ENCODE measurements around the gene OLFM3. TPM values are rescaled to one million over a fixed set of nuclear protein-coding genes. Genes with fewer than 3 reads are reported as not detected.

Gene OLFM3
- total RNA-seq, 1 donor = not detected

DNA sequence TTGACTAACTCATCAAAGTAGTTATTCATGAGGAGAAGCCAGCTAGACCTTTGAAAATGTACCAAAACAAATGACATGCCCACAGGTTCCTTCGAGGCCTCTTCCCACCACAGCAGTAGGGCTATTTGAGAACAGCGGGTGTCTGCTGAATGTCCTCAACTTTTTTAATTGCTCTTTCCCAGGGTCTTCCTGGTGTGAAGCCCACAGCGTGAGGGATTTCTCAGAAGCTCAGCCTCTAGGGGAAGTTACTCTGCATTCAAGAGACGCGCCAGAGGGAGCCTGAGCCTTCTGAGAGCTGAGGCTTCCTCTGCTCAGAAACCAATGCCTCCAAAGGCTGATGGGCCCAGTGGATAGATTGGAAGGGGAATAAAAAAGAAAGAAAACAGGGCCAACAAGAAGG lies 153.6 kb downstream of the OLFM3 start:
- H3K4me1 ChIP-seq (ENCODE audit: insufficient read depth, low read length) = no peaks in the 10 kb centered on the region
- H3K36me3 ChIP-seq (ENCODE audit: insufficient read depth, low read length) = no peaks in the 10 kb centered on the region
- TF ChIP-seq, protein P1, sequence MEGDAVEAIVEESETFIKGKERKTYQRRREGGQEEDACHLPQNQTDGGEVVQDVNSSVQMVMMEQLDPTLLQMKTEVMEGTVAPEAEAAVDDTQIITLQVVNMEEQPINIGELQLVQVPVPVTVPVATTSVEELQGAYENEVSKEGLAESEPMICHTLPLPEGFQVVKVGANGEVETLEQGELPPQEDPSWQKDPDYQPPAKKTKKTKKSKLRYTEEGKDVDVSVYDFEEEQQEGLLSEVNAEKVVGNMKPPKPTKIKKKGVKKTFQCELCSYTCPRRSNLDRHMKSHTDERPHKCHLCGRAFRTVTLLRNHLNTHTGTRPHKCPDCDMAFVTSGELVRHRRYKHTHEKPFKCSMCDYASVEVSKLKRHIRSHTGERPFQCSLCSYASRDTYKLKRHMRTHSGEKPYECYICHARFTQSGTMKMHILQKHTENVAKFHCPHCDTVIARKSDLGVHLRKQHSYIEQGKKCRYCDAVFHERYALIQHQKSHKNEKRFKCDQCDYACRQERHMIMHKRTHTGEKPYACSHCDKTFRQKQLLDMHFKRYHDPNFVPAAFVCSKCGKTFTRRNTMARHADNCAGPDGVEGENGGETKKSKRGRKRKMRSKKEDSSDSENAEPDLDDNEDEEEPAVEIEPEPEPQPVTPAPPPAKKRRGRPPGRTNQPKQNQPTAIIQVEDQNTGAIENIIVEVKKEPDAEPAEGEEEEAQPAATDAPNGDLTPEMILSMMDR (IDR thresholded peaks at IDR 0.05; ENCODE audit: extremely low read depth, low read depth, low read length) = no peak
- no peak overlapping the region for H3K4me3 ChIP-seq (ENCODE audit: insufficient read depth, low read length)
- no peaks in the 10 kb centered on the region for H3K79me2 ChIP-seq (ENCODE audit: insufficient read depth, low read length)
- no peaks in the 10 kb centered on the region for H4K20me1 ChIP-seq (ENCODE audit: insufficient read depth, low read length)
- no peak overlapping the region for H3K4me2 ChIP-seq (ENCODE audit: insufficient read depth, low read length)
- no peak for DNase-seq (ENCODE audit: insufficient read length, low spot score, missing footprints)
- H2AFZ ChIP-seq (ENCODE audit: low read length) = no peak overlapping the region
- H3K9me3 ChIP-seq (ENCODE audit: low read depth, low read length) = no peaks in the 10 kb centered on the region
- no peaks in the 10 kb centered on the region for H3K27me3 ChIP-seq (ENCODE audit: insufficient read depth, low read length)
- no peak overlapping the region for H3K27ac ChIP-seq (ENCODE audit: low read depth, low read length)

DNA sequence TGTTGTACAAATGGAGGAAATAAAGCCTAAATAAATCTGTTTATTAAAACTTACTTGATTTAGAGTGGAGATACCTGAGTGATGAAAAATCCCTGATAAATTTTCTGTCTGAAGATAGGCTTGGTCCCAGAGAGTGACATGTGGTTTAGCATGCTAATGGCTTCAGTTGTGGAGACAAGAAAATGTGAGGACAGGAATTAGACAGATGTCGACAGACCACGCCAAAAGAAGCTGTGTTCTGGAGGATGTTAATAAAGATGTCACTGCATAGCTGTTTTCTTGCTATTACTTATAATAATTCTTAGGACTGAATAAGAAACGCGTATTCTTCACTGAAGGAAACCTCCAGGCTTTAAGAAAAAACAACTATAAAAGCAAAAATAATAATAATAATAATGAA lies 154.9 kb downstream of the OLFM3 start:
- H3K27ac ChIP-seq (ENCODE audit: low read depth, low read length) = no peak overlapping the region
- no peak overlapping the region for H3K4me3 ChIP-seq (ENCODE audit: insufficient read depth, low read length)
- H3K4me2 ChIP-seq (ENCODE audit: insufficient read depth, low read length) = no peak overlapping the region
- H4K20me1 ChIP-seq (ENCODE audit: insufficient read depth, low read length) = no peaks in the 10 kb centered on the region
- TF ChIP-seq, protein P1 (IDR thresholded peaks at IDR 0.05; ENCODE audit: extremely low read depth, low read depth, low read length) = no peak
- H3K4me1 ChIP-seq (ENCODE audit: insufficient read depth, low read length) = no peaks in the 10 kb centered on the region
- no peaks in the 10 kb centered on the region for H3K79me2 ChIP-seq (ENCODE audit: insufficient read depth, low read length)
- no peaks in the 10 kb centered on the region for H3K9me3 ChIP-seq (ENCODE audit: low read depth, low read length)
- no peak overlapping the region for H2AFZ ChIP-seq (ENCODE audit: low read length)
- no peaks in the 10 kb centered on the region for H3K27me3 ChIP-seq (ENCODE audit: insufficient read depth, low read length)
- H3K36me3 ChIP-seq (ENCODE audit: insufficient read depth, low read length) = no peaks in the 10 kb centered on the region
- DNase-seq (ENCODE audit: insufficient read length, low spot score, missing footprints) = no peak

DNA sequence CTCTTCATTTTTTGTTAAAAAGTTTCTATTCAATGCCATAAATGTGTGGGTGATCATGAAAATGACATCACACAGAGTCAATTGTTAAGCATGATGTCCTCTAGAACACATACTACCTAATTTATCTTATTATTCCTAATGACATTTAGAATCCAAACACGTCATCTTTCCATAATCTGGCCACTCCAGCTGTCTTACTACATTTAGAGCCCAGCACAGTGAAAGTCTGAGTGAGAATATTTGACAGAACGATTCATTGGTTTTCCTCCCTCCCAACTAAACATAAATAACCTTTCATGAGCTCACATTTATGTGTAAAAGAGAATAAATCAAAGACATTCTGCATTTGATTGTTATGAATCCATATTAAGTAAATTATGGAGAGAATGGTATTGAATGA lies 160.7 kb downstream of the OLFM3 start:
- TF ChIP-seq, protein P1 (IDR thresholded peaks at IDR 0.05; ENCODE audit: extremely low read depth, low read depth, low read length) = no peak
- no peak overlapping the region for H3K27ac ChIP-seq (ENCODE audit: low read depth, low read length)
- no peaks in the 10 kb centered on the region for H3K4me1 ChIP-seq (ENCODE audit: insufficient read depth, low read length)
- no peaks in the 10 kb centered on the region for H3K9me3 ChIP-seq (ENCODE audit: low read depth, low read length)
- no peaks in the 10 kb centered on the region for H4K20me1 ChIP-seq (ENCODE audit: insufficient read depth, low read length)
- no peaks in the 10 kb centered on the region for H3K36me3 ChIP-seq (ENCODE audit: insufficient read depth, low read length)
- no peak overlapping the region for H3K4me2 ChIP-seq (ENCODE audit: insufficient read depth, low read length)
- no peak overlapping the region for H2AFZ ChIP-seq (ENCODE audit: low read length)
- H3K4me3 ChIP-seq (ENCODE audit: insufficient read depth, low read length) = no peak overlapping the region
- DNase-seq (ENCODE audit: insufficient read length, low spot score, missing footprints) = no peak
- no peaks in the 10 kb centered on the region for H3K79me2 ChIP-seq (ENCODE audit: insufficient read depth, low read length)
- H3K27me3 ChIP-seq (ENCODE audit: insufficient read depth, low read length) = no peaks in the 10 kb centered on the region

DNA sequence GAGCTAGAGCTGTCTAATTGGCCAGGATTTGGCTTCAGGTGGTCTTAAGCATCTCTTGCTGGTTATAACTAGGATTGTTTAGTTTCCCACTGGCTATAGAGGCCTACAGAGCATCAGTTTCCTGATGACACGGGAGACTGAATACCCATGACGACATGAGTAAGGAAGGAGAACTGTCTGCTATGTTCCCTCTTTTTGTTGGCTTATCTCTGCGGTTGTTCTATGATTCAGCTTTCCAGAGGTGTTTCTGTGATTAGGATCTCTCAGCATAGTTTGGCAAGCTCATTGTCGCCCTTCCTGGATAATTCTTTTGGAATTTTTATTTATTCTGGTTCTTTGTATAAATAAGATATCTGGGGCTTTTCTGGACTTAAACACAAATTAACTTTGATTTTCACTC lies 163.4 kb downstream of the OLFM3 start:
- H3K4me3 ChIP-seq (ENCODE audit: insufficient read depth, low read length) = no peak overlapping the region
- no peak for DNase-seq (ENCODE audit: insufficient read length, low spot score, missing footprints)
- no peaks in the 10 kb centered on the region for H3K27me3 ChIP-seq (ENCODE audit: insufficient read depth, low read length)
- H3K27ac ChIP-seq (ENCODE audit: low read depth, low read length) = no peak overlapping the region
- no peak overlapping the region for H2AFZ ChIP-seq (ENCODE audit: low read length)
- no peaks in the 10 kb centered on the region for H4K20me1 ChIP-seq (ENCODE audit: insufficient read depth, low read length)
- no peaks in the 10 kb centered on the region for H3K79me2 ChIP-seq (ENCODE audit: insufficient read depth, low read length)
- H3K36me3 ChIP-seq (ENCODE audit: insufficient read depth, low read length) = no peaks in the 10 kb centered on the region
- H3K4me2 ChIP-seq (ENCODE audit: insufficient read depth, low read length) = no peak overlapping the region
- TF ChIP-seq, protein P1 (IDR thresholded peaks at IDR 0.05; ENCODE audit: extremely low read depth, low read depth, low read length) = no peak
- no peaks in the 10 kb centered on the region for H3K9me3 ChIP-seq (ENCODE audit: low read depth, low read length)
- no peaks in the 10 kb centered on the region for H3K4me1 ChIP-seq (ENCODE audit: insufficient read depth, low read length)

Measured in osteoblast (primary cell).